Trophoblast cell (in vitro differentiated cells and primary cell): Measurements from ENCODE around the gene HYCC1.

Experiments used
- DNase-seq, 2 donors: peaks; one replicate each; pipeline ENCODE4 v3.0.0-alpha.2; 2016
- H2AFZ ChIP-seq: 2 replicates; pipeline ENCODE4 v1.6.1; 2013; ENCODE audit warnings: low read length, moderate library complexity, mild to moderate bottlenecking; ENCODE audit not compliant: insufficient read depth, poor library complexity
- H2AK5ac ChIP-seq: 2 replicates; pipeline ENCODE4 v1.6.1; 2013; ENCODE audit warnings: mild to moderate bottlenecking, low read length
- H2BK120ac ChIP-seq: 2 replicates; pipeline ENCODE4 v1.6.1; 2013; ENCODE audit warnings: low read length, mild to moderate bottlenecking, moderate library complexity; ENCODE audit not compliant: insufficient read depth, poor library complexity
- H2BK12ac ChIP-seq: 2 replicates; pipeline ENCODE4 v1.6.1; 2013; ENCODE audit warnings: mild to moderate bottlenecking, low read length, moderate library complexity
- H2BK5ac ChIP-seq: 2 replicates; pipeline ENCODE4 v1.6.1; 2013; ENCODE audit warnings: low read length, low read depth, moderate library complexity, mild to moderate bottlenecking; ENCODE audit not compliant: poor library complexity
- H3K14ac ChIP-seq: 2 replicates; pipeline ENCODE4 v1.6.1; 2013; ENCODE audit warnings: mild to moderate bottlenecking, low read length
- H3K18ac ChIP-seq: 2 replicates; pipeline ENCODE4 v1.6.1; 2013; ENCODE audit warnings: mild to moderate bottlenecking, low read length
- H3K23ac ChIP-seq: 2 replicates; pipeline ENCODE4 v1.6.1; 2013; ENCODE audit warnings: low read length
- H3K27ac ChIP-seq: 2 replicates; pipeline ENCODE4 v1.5.1; 2013; ENCODE audit warnings: low read depth, mild to moderate bottlenecking, inconsistent platforms, low read length, moderate library complexity
- H3K27me3 ChIP-seq: 2 replicates; pipeline ENCODE4 v1.6.1; 2013; ENCODE audit warnings: inconsistent platforms, mild to moderate bottlenecking, low read length, moderate library complexity; ENCODE audit not compliant: insufficient read depth
- H3K36me3 ChIP-seq, 2 experiments: 1 replicate in 1 of 2; 2 replicates in 1 of 2; pipeline ENCODE4 v1.6.1; 2013; ENCODE audit warnings: low read length in 2 of 2, mild to moderate bottlenecking in 2 of 2, moderate library complexity in 1 of 2; ENCODE audit not compliant: insufficient read depth in 2 of 2, control insufficient read depth in 1 of 2
- H3K4ac ChIP-seq: 2 replicates; pipeline ENCODE4 v1.6.1; 2013; ENCODE audit warnings: low read depth, mild to moderate bottlenecking, low read length, moderate library complexity
- H3K4me1 ChIP-seq, 2 experiments: 1 replicate in 1 of 2; 2 replicates in 1 of 2; pipeline ENCODE4 v1.6.1; 2013; ENCODE audit warnings: low read length in 2 of 2, mild to moderate bottlenecking in 2 of 2, moderate library complexity in 1 of 2; ENCODE audit not compliant: insufficient read depth in 2 of 2, control insufficient read depth in 1 of 2
- H3K4me2 ChIP-seq: 2 replicates; pipeline ENCODE4 v1.6.1; 2013; ENCODE audit warnings: inconsistent platforms, mild to moderate bottlenecking, low read length, moderate library complexity
- H3K4me3 ChIP-seq: 2 replicates; pipeline ENCODE4 v1.5.1; 2013; ENCODE audit warnings: mild to moderate bottlenecking, low read depth, low read length, inconsistent platforms
- H3K79me1 ChIP-seq: one replicate; pipeline ENCODE4 v1.6.1; 2013; ENCODE audit warnings: low read length
- H3K79me2 ChIP-seq: 2 replicates; pipeline ENCODE4 v1.6.1; 2013; ENCODE audit warnings: low read length, mild to moderate bottlenecking; ENCODE audit not compliant: control insufficient read depth, insufficient read depth, poor library complexity
- H3K9ac ChIP-seq: 2 replicates; pipeline ENCODE4 v1.6.1; 2013; ENCODE audit warnings: mild to moderate bottlenecking, low read length
- H3K9me3 ChIP-seq: 2 replicates; pipeline ENCODE4 v1.6.1; 2013; ENCODE audit warnings: low read depth, mild to moderate bottlenecking, control low read depth, inconsistent platforms, low read length; ENCODE audit not compliant: insufficient read depth
- H4K12ac ChIP-seq: 2 replicates; pipeline ENCODE4 v1.6.1; 2013; ENCODE audit warnings: low read depth, mild to moderate bottlenecking, low read length, moderate library complexity
- H4K8ac ChIP-seq: 2 replicates; pipeline ENCODE4 v1.6.1; 2013; ENCODE audit warnings: low read depth, mild to moderate bottlenecking, low read length, moderate library complexity
- H4K91ac ChIP-seq: one replicate; pipeline ENCODE4 v1.6.1; 2013; ENCODE audit warnings: low read depth, mild to moderate bottlenecking, low read length, moderate library complexity
- WGBS: extraction: QIAGEN DNeasy Blood & Tissue Kit; methylation state at CpG from one replicate; pipeline ENCODE4 v1.1.7; 2013; ENCODE audit warnings: missing lambda C conversion rate; ENCODE audit not compliant: insufficient read length, insufficient coverage; ENCODE audit errors: extremely low coverage; 5-methylcytosine and 5-hydroxymethylcytosine counted together

The HYCC1 gene

GRCh38 chr7:23022258-23022769 is 8.4 kb upstream of the HYCC1 start:
- Histone ChIP-seq H2BK12ac (no peak overlapping the region), H3K4ac (no peak overlapping the region), H3K14ac (no peak overlapping the region), H3K27ac (no peak overlapping the region), H3K18ac (no peak overlapping the region), H3K9ac (no peak overlapping the region), H2BK120ac (no peak overlapping the region), H4K8ac (no peak overlapping the region), H2AFZ (no peak overlapping the region), H2BK5ac (no peak overlapping the region), H3K27me3 (no peaks in the 10 kb centered on the region), H3K23ac (no peak overlapping the region), H3K9me3 (no peaks in the 10 kb centered on the region), H3K36me3 (no peaks in the 10 kb centered on the region), H4K12ac (no peak overlapping the region), H3K79me2 (no peaks in the 10 kb centered on the region), H4K91ac (no peak overlapping the region), H3K4me2 (no peak overlapping the region), H3K79me1 (peaks cover 3% of the 10 kb centered on the region), H2AK5ac (no peak overlapping the region), H3K4me1 (peaks cover 3 to 4% of the 10 kb centered on the region in 2 experiments), H3K4me3 (no peak overlapping the region)
- peak; percentile 93 to 97 for DNase-seq
- WGBS: no CpG with 5 or more reads among the region's 7 CpGs

DNA sequence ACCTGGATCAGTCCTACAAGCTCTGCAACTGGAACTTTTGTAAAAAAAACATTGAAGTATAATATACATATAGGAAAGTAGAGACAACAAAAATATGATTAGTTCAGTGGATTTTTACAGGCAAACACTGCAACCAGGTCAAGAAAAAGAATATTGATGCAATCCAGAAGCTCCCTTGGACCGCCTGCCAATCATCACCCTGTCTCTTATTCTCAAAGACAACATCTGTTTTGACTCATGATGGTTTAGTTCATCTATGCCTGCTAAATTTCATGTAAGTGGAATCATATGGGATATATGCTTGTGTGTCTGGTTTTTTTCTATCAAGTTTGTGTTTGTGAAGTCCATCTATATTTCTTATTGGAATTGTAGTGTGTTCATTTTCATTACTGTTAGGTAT is 7.7 kb upstream of the HYCC1 start:
- Histone ChIP-seq H3K79me1 (peaks cover 3% of the 10 kb centered on the region), H2BK12ac (no peak overlapping the region), H3K23ac (no peak overlapping the region), H3K4me3 (no peak overlapping the region), H3K4me2 (no peak overlapping the region), H2AK5ac (no peak overlapping the region), H3K79me2 (no peaks in the 10 kb centered on the region), H3K14ac (no peak overlapping the region), H2BK120ac (no peak overlapping the region), H3K9ac (no peak overlapping the region), H3K36me3 (no peaks in the 10 kb centered on the region), H3K9me3 (no peaks in the 10 kb centered on the region), H3K4ac (no peak overlapping the region), H3K27me3 (no peaks in the 10 kb centered on the region), H4K12ac (no peak overlapping the region), H2AFZ (no peak overlapping the region), H3K27ac (no peak overlapping the region), H2BK5ac (no peak overlapping the region), H3K4me1 (peaks cover 3 to 4% of the 10 kb centered on the region in 2 experiments), H4K8ac (no peak overlapping the region), H3K18ac (no peak overlapping the region), H4K91ac (no peak overlapping the region)
- DNase-seq: no peak
- WGBS: no CpG with 5 or more reads among the region's 1 CpG

GRCh38 chr7:23020742-23021401 is 6.9 kb upstream of the HYCC1 start:
- no peak overlapping the region for H3K4ac ChIP-seq
- H3K79me1 ChIP-seq: peaks cover 3% of the 10 kb centered on the region
- H3K4me1 ChIP-seq: peaks cover 3 to 4% of the 10 kb centered on the region in 2 experiments
- H2BK12ac ChIP-seq: no peak overlapping the region
- DNase-seq: peak in 1 of 2 donors; percentile 31
- H3K9me3 ChIP-seq: no peaks in the 10 kb centered on the region
- no peak overlapping the region for H3K9ac ChIP-seq
- H3K36me3 ChIP-seq: no peaks in the 10 kb centered on the region
- no peaks in the 10 kb centered on the region for H3K27me3 ChIP-seq
- no peaks in the 10 kb centered on the region for H3K79me2 ChIP-seq
- no peak overlapping the region for H3K4me3 ChIP-seq
- H4K8ac ChIP-seq: no peak overlapping the region
- no peak overlapping the region for H3K14ac ChIP-seq
- no peak overlapping the region for H4K91ac ChIP-seq
- H3K4me2 ChIP-seq: no peak overlapping the region
- no peak overlapping the region for H2BK5ac ChIP-seq
- no CpG with 5 or more reads among the region's 3 CpGs for WGBS
- no peak overlapping the region for H2AK5ac ChIP-seq
- no peak overlapping the region for H4K12ac ChIP-seq
- no peak overlapping the region for H3K18ac ChIP-seq
- no peak overlapping the region for H2BK120ac ChIP-seq
- H3K23ac ChIP-seq: no peak overlapping the region
- H2AFZ ChIP-seq: no peak overlapping the region
- no peak overlapping the region for H3K27ac ChIP-seq

GRCh38 chr7:23018750-23019149 is 4.8 kb upstream of the HYCC1 start:
- no CpG with 5 or more reads among the region's 6 CpGs for WGBS
- no peak for DNase-seq

More at GRCh38 chr7:23018750-23019149, 4.8 kb upstream of the HYCC1 start:
- H3K9ac ChIP-seq: no peak overlapping the region
- no peaks in the 10 kb centered on the region for H3K27me3 ChIP-seq
- H2BK5ac ChIP-seq: no peak overlapping the region
- peaks cover 4% of the 10 kb centered on the region for H3K79me1 ChIP-seq
- H4K8ac ChIP-seq: no peak overlapping the region
- no peaks in the 10 kb centered on the region for H3K79me2 ChIP-seq
- no peak overlapping the region for H3K27ac ChIP-seq
- H3K36me3 ChIP-seq: no peaks in the 10 kb centered on the region
- peaks cover 3 to 4% of the 10 kb centered on the region in 2 experiments for H3K4me1 ChIP-seq
- no peaks in the 10 kb centered on the region for H3K9me3 ChIP-seq
- H3K18ac ChIP-seq: no peak overlapping the region
- H3K4me2 ChIP-seq: no peak overlapping the region
- H3K4ac ChIP-seq: no peak overlapping the region
- H3K23ac ChIP-seq: no peak overlapping the region
- no peak overlapping the region for H4K91ac ChIP-seq
- no peak overlapping the region for H2AFZ ChIP-seq
- H2BK12ac ChIP-seq: no peak overlapping the region
- H2BK120ac ChIP-seq: no peak overlapping the region
- H3K14ac ChIP-seq: no peak overlapping the region
- H4K12ac ChIP-seq: no peak overlapping the region
- H2AK5ac ChIP-seq: no peak overlapping the region
- no peak overlapping the region for H3K4me3 ChIP-seq
